ENCODE data around the gene TRIM38. TPM values are rescaled to one million over a fixed set of nuclear protein-coding genes. Genes with fewer than 3 reads are reported as not detected.
A peak's percentile ranks its signal among the peaks of the same experiment; 100 is the strongest.
"Not testable (repeated sequence)": the region's sequence is repeated elsewhere in the genome, so short reads cannot be mapped to it uniquely, and the experiment has no call there.

The TRIM38 gene
- total RNA-seq, 3 donors from 2014 or later, result 11.4 to 15.8 (median 12.6) TPM

DNA sequence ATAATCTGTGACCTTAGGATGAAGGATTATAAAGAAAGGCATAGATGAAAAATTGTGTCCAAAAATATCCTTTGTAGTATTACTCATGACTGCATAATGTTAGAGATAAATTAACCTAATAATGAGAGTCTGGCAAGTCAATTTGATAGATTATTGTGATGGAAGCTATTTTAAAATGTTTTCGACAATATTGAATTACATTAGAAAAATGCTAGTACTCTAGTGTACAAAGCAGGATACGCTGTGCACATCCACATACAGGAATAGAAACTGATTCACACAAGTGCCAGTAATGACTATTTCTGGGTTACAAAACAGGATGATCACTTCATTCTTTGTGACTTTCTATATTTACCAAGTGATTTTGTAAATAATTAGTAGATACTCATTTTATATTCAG lies 35.4 kb upstream of the TRIM38 start:
- no peak overlapping the region for H3K4me3 ChIP-seq
- no peaks in the 10 kb centered on the region for H3K36me3 ChIP-seq (ENCODE audit: low read depth)
- no peaks in the 10 kb centered on the region for H3K4me1 ChIP-seq (ENCODE audit: low read depth)
- DNase-seq (no peak), ATAC-seq (no peak)
- TF ChIP-seq, protein P1, sequence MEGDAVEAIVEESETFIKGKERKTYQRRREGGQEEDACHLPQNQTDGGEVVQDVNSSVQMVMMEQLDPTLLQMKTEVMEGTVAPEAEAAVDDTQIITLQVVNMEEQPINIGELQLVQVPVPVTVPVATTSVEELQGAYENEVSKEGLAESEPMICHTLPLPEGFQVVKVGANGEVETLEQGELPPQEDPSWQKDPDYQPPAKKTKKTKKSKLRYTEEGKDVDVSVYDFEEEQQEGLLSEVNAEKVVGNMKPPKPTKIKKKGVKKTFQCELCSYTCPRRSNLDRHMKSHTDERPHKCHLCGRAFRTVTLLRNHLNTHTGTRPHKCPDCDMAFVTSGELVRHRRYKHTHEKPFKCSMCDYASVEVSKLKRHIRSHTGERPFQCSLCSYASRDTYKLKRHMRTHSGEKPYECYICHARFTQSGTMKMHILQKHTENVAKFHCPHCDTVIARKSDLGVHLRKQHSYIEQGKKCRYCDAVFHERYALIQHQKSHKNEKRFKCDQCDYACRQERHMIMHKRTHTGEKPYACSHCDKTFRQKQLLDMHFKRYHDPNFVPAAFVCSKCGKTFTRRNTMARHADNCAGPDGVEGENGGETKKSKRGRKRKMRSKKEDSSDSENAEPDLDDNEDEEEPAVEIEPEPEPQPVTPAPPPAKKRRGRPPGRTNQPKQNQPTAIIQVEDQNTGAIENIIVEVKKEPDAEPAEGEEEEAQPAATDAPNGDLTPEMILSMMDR (IDR thresholded peaks at IDR 0.05), result no peak
- H3K9me3 ChIP-seq, result no peaks in the 10 kb centered on the region
- intact Hi-C loops (cut with DNase I, micrococcal nuclease), result no loop called here

DNA sequence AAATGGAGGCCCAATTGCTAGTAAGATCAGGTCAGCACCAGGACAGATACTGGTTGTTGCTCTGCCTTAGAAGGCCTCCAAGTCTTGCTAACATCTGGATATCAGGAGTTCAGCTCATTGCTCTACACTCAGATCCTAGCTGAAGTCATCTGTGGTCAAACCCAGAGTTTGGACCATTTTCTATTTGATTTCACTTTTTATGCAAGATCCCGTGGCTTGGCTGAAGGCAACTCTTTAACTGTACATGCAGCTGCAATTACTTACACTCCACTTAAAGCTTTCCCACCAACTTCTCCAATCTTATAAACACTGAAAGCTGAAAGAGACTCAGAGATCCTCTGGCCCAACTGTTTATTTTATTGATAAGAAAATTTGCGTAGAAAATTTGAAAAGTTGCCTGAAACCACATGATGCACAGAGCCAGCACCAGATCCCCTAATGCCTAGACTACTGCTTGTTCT lies 34.8 kb upstream of the TRIM38 start:
- Histone ChIP-seq H3K36me3 (ENCODE audit: low read depth) (no peaks in the 10 kb centered on the region), H3K4me1 (ENCODE audit: low read depth) (no peaks in the 10 kb centered on the region), H3K4me3 (no peak overlapping the region), H3K9me3 (no peaks in the 10 kb centered on the region)
- ATAC-seq (no peak), DNase-seq (no peak)
- TF ChIP-seq, protein P1 (IDR thresholded peaks at IDR 0.05), result no peak
- intact Hi-C loops (cut with DNase I, micrococcal nuclease), result no loop called here

DNA sequence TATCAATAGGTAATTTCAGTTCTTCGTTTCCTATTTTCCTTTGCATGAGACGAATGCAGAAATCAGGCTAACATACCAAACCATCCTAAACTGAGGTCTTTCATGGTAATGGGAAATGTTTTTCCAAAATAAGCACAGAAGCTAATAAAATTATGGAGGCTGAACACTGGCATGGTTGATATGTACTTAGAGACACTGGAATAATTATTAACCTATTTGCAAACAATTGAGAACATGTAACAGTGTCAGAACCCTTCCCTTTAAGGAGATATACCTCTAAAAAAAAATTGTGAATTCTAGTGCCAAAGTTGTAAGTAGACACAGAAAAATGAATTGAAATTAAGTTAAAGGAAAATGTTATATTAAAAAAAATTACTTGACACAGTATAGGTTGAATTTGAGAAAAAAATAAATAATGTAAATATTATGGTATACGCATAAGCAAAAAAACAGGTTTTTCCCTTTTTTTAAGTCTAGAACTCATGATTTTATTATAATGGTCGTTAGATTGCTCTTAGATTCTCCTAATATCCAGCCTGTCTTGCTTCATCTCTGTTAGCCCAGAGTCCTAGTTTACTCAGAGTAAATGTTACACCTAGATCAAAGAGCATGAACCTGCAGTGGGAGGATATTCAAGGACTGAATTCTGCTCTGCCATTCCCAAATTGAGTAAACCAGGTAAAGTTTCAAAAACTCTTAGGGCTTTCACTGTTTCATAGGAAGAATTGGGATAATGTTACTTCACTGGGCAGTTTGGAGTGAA lies 33.9 kb upstream of the TRIM38 start:
- DNase-seq (no peak), ATAC-seq (no peak)
- Histone ChIP-seq H3K36me3 (ENCODE audit: low read depth) (no peaks in the 10 kb centered on the region), H3K9me3 (no peaks in the 10 kb centered on the region), H3K4me3 (no peak overlapping the region), H3K4me1 (ENCODE audit: low read depth) (no peaks in the 10 kb centered on the region)
- intact Hi-C loops (cut with DNase I, micrococcal nuclease), result no loop called here
- TF ChIP-seq, protein P1 (IDR thresholded peaks at IDR 0.05), result no peak

DNA sequence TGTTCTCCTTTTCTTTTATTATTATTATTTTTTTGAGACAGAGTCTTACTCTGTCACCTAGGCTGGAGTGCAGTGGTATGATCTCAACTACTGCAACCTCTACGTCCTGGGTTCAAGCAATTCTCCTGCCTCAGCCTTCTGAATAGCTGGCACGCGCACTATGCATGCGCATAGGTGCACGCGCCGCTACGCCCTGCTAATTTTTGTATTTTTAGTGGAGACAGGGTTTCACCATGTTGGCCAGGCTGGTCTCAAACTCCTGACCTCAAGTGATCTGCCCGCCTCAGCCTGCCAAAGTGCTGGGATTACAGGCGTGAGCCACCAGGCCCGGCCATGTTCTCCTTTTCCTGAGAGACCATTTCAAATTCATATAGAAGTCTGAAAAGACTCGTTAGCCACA lies 32.8 kb upstream of the TRIM38 start:
- intact Hi-C loops (cut with DNase I, micrococcal nuclease); ATAC-seq; DNase-seq; H3K4me3 ChIP-seq; H3K4me1 ChIP-seq (ENCODE audit: low read depth); H3K9me3 ChIP-seq; H3K36me3 ChIP-seq (ENCODE audit: low read depth): not testable (repeated sequence)

DNA sequence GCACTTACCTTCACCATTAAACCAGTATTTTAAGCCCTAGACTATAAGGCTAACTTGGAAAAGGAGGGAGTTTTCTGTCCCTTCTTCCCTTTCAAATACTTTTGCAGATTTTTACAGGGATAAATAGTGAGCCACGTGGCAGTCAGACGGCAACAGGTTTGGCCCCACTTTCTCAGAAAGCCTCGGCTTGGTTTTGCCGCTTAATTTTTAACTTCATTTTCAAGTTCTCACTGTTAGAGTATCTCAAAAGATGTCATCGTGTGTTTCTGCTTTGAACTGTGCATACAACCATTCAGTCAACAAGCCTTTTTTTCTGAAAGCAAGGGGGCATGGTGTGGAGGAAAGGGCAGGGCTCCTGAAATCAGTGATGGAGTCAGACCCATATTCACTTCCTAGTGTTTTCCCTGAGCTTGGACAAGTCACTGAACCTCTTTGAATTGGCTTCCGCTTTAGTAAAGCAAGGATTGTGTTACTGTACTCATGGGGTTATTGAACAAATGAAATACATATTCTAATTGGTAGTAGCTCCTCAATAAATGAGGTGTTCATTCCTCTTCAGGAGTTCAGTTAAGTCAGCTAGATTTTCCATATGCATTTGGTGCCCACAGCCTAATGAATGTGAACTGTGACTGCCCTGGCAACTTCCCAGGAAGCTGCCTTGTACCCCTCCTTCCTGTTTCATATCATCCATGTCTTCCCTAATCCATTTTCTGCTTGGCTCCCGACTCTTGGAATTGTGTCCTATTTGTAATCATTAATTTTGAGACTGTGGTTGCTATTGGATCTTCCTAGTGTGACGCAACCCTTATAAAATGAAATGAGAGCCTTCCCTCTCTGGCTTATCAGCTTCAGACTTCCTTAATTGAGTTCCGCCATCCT lies 31.8 kb upstream of the TRIM38 start, which contains the start of gene SLC17A2:
SLC17A2 (minus strand) TSS at position 160 of the 879 bp plus-strand sequence. CDS start 4,895 bp downstream, outside the sequence.
- Histone ChIP-seq H3K36me3 (ENCODE audit: low read depth) (no peaks in the 10 kb centered on the region), H3K4me3 (no peak within 1 kb of the TSS), H3K9me3 (no peaks in the 10 kb centered on the region), H3K4me1 (ENCODE audit: low read depth) (no peaks in the 10 kb centered on the region)
- no peak for DNase-seq
- TF ChIP-seq, protein P1 (IDR thresholded peaks at IDR 0.05), result no peak
- ATAC-seq, result peak; percentile 43
- intact Hi-C loops (cut with DNase I, micrococcal nuclease), result no loop called here

DNA sequence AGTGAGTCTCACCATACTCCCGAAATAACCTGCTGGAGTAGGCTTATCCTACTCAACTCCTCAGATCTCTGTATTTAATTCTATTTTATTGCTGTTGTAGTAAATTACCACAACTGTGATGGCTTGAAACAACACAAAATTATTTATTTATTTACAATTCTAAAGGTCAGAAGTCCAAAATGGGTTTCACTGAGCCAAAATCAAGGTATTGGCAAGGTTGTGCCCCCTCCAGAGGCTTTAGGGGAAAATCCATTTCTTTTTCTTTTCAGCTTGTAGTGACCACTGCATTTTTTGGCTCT lies 31.2 kb upstream of the TRIM38 start:
- TF ChIP-seq, protein P1 (IDR thresholded peaks at IDR 0.05), result no peak
- ATAC-seq, result no peak
- no peak for DNase-seq
- Histone ChIP-seq H3K4me3 (no peak overlapping the region), H3K4me1 (ENCODE audit: low read depth) (no peaks in the 10 kb centered on the region), H3K9me3 (no peaks in the 10 kb centered on the region), H3K36me3 (ENCODE audit: low read depth) (no peaks in the 10 kb centered on the region)
- intact Hi-C loops (cut with DNase I, micrococcal nuclease), result no loop called here
